SK-N-SH (cell line): ENCODE data around the gene SLC35B4. TPM values are rescaled to one million over a fixed set of nuclear protein-coding genes. Genes with fewer than 3 reads are reported as not detected.

Source experiments
- CTCF ChIA-PET: fragments of 300-600, 350-600 bp; formaldehyde crosslinking; extraction: SDS; loops from one replicate; lab custom pipeline; 2021; lab: Yijun Ruan, JAX
- POLR2A ChIA-PET: fragments of 350-600 bp; sonication (Branson Sonifier 250); formaldehyde crosslinking; extraction: SDS; loops from one replicate; lab custom pipeline; 2020; ENCODE audit warnings: antibody characterized with exemption, inconsistent platforms; lab: Yijun Ruan, JAX
- DNase-seq: peaks from one replicate; pipeline ENCODE4 v3.0.0; 2012
- H2AFZ ChIP-seq: fragments of 200-600 bp; sonication (generic); 2 replicates; pipeline ENCODE4 v1.8.1; 2016; ENCODE audit warnings: antibody characterized with exemption, mild to moderate bottlenecking, low read depth
- H3F3A ChIP-seq: fragments of 200-600 bp; sonication (generic); replicated peaks from 2 replicates; pipeline ENCODE3; 2016; ENCODE audit warnings: antibody characterized with exemption, mild to moderate bottlenecking; ENCODE audit not compliant: insufficient read depth
- H3K27ac ChIP-seq, 2 experiments: fragments of 200-500 bp in 1 of 2; fragments of 200-600 bp in 1 of 2; sonication (Bioruptor generic) in 1 of 2; sonication (generic), shearing (Covaris generic) in 1 of 2; 2 replicates each; pipeline versions ENCODE4 v1.5.1 to v1.6.1; 2014 to 2016; ENCODE audit warnings: low read depth in 2 of 2, inconsistent platforms in 1 of 2, low read length in 1 of 2, mild to moderate bottlenecking in 1 of 2, mixed read lengths in 1 of 2
- H3K27me3 ChIP-seq: fragments of 200-600 bp; sonication (generic), shearing (Covaris generic); 2 replicates; pipeline ENCODE4 v1.6.1; 2016; ENCODE audit warnings: mixed run types; ENCODE audit not compliant: insufficient read depth
- H3K36me3 ChIP-seq, 2 experiments: fragments of 200-500 bp in 1 of 2; fragments of 200-600 bp in 1 of 2; sonication (Bioruptor generic) in 1 of 2; sonication (generic) in 1 of 2; replicated peaks in 1 of 2; 2 replicates each; pipeline versions ENCODE3 to v1.5.1; 2014 to 2016; ENCODE audit warnings: low read length in 1 of 2, mild to moderate bottlenecking in 1 of 2; ENCODE audit not compliant: insufficient read depth in 2 of 2, control insufficient read depth in 1 of 2
- H3K4me1 ChIP-seq, 2 experiments: fragments of 200-500 bp in 1 of 2; fragments of 200-600 bp in 1 of 2; sonication (Bioruptor generic) in 1 of 2; sonication (generic), shearing (Covaris generic) in 1 of 2; 2 replicates each; pipeline versions ENCODE4 v1.5.1 to v1.6.1; 2014 to 2016; ENCODE audit warnings: low read depth in 1 of 2, low read length in 1 of 2, mixed run types in 1 of 2; ENCODE audit not compliant: insufficient read depth in 2 of 2, control insufficient read depth in 1 of 2
- H3K4me2 ChIP-seq: fragments of 200-600 bp; sonication (generic), shearing (Covaris generic); 2 replicates; pipeline ENCODE4 v1.6.1; 2017; ENCODE audit warnings: mixed run types
- H3K4me3 ChIP-seq, 2 experiments: fragments of 200-500 bp in 1 of 2; fragments of 200-600 bp in 1 of 2; sonication (Bioruptor generic) in 1 of 2; sonication (generic), shearing (Covaris generic) in 1 of 2; 2 replicates each; pipeline versions ENCODE4 v1.5.1 to v1.8.1; 2014 to 2016; ENCODE audit warnings: low read depth in 2 of 2, inconsistent platforms in 1 of 2, low read length in 1 of 2, mild to moderate bottlenecking in 1 of 2, mixed read lengths in 1 of 2, moderate library complexity in 1 of 2
- H3K79me2 ChIP-seq: fragments of 200-600 bp; sonication (generic); 2 replicates; pipeline ENCODE4 v1.8.1; 2017; ENCODE audit warnings: mild to moderate bottlenecking; ENCODE audit not compliant: insufficient read depth
- H3K9ac ChIP-seq: fragments of 200-600 bp; sonication (generic); 2 replicates; pipeline ENCODE4 v1.6.1; 2017; ENCODE audit warnings: mixed run types
- H3K9me2 ChIP-seq: fragments of 200-600 bp; sonication (generic); 2 replicates; pipeline ENCODE4 v1.6.1; 2017; ENCODE audit warnings: mixed run types
- H3K9me3 ChIP-seq: fragments of 200-600 bp; sonication (generic); 2 replicates; pipeline ENCODE4 v1.6.1; 2017; ENCODE audit warnings: mixed run types, mild to moderate bottlenecking, moderate library complexity
- H4K20me1 ChIP-seq: fragments of 200-600 bp; sonication (generic); 2 replicates; pipeline ENCODE4 v1.6.1; 2017; ENCODE audit warnings: mild to moderate bottlenecking, mixed run types; ENCODE audit not compliant: insufficient read depth
- ELF1 ChIP-seq: IDR thresholded peaks from 2 replicates; pipeline ENCODE4 v1.4.0; 2012
- IRF3 ChIP-seq: fragments of 150-350 bp; IDR thresholded peaks from 2 replicates; pipeline ENCODE4 v1.6.1; 2016; ENCODE audit warnings: mild to moderate bottlenecking, low read depth, low read length
- MXI1 ChIP-seq: IDR thresholded peaks from 2 replicates; pipeline ENCODE4 v1.6.1; 2012; ENCODE audit warnings: mild to moderate bottlenecking, low read depth, low read length, improper control_type of control experiment
- NFIC ChIP-seq: IDR thresholded peaks from 2 replicates; pipeline ENCODE4 v1.4.0; 2012; ENCODE audit warnings: borderline replicate concordance
- POLR2AphosphoS5 ChIP-seq: IDR thresholded peaks from 2 replicates; pipeline ENCODE4 v1.6.1; 2012; ENCODE audit warnings: low read depth, low read length
- RAD21 ChIP-seq: IDR thresholded peaks from 2 replicates; pipeline ENCODE4 v1.6.1; 2012; ENCODE audit warnings: mild to moderate bottlenecking, low read length
- RFX5 ChIP-seq: IDR thresholded peaks from 2 replicates; pipeline ENCODE4 v1.6.1; 2012; ENCODE audit warnings: mild to moderate bottlenecking, improper control_type of control experiment, low read length
- SIN3A ChIP-seq: IDR thresholded peaks from 2 replicates; pipeline ENCODE4 v1.6.1; 2012; ENCODE audit warnings: low read depth, mild to moderate bottlenecking, low read length, moderate library complexity, borderline replicate concordance
- SMC3 ChIP-seq: IDR thresholded peaks from 2 replicates; pipeline ENCODE4 v1.6.1; 2012; ENCODE audit warnings: low read depth, low read length, improper control_type of control experiment
- TCF12 ChIP-seq: IDR thresholded peaks from 2 replicates; pipeline ENCODE4 v1.4.0; 2012
- ZBTB33 ChIP-seq: IDR thresholded peaks from 2 replicates; pipeline ENCODE4 v1.4.0; 2012; ENCODE audit warnings: low read depth, borderline replicate concordance
- WGBS: methylation state at CpG from one replicate; pipeline ENCODE4 v1.1.6; 2017; ENCODE audit warnings: low lambda C conversion rate; 5-methylcytosine and 5-hydroxymethylcytosine counted together
- polyA plus RNA-seq, 3 experiments: library from polyadenylated mRNA; depleted of rRNA; stranded (reverse); fragments of >200 nt; gene quantifications; 2 replicates each; pipeline ENCODE4 v1.2.3, GENCODE V29; 2012
- TF ChIP-seq, protein P1 (sequence below): fragments of 150-350 bp; IDR thresholded peaks from 2 replicates; pipeline ENCODE4 v1.6.1; 2017; ENCODE audit warnings: antibody characterized with exemption, low read length, low read depth, borderline replicate concordance
- TF ChIP-seq, protein P2 (sequence below): fragments of 200-600 bp; sonication (generic); IDR thresholded peaks from 2 replicates; pipeline ENCODE4 v1.6.1; 2017; ENCODE audit warnings: antibody characterized with exemption, mild to moderate bottlenecking, moderate library complexity

SLC35B4 gene
- polyA plus RNA-seq, 1 of the 3 experiments (the other 2 are of a cell fraction): 19.3 TPM

- H3K27me3 ChIP-seq: peaks cover 11% of the 10 kb centered on the region; the same call in 1 of the 2 replicates
- H3K9ac ChIP-seq: no peak overlapping the region
- 43% methylated on average over 7 of the region's 7 CpGs for WGBS
- H3K36me3 ChIP-seq: no peaks in the 10 kb centered on the region
- DNase-seq: peak; percentile 47
- ChIA-PET CTCF (interaction anchor here (0.7 to 2.4 kb wide), 5 partner anchors 11 to 104 kb away, joined by 3 to 12 read pairs (median 3); partner anchors contain the start of gene SLC35B4), POLR2A (interaction anchor here (1.1 kb wide), 1 partner anchor 11 kb away, joined by 3 read pairs; the partner anchor contains the start of gene SLC35B4)
- no peak for TF ChIP-seq POLR2AphosphoS5
- TF ChIP-seq SMC3: peak; percentile 41; the same call in 1 of the 2 replicates
- TF ChIP-seq TCF12: no peak
- TF ChIP-seq NFIC: no peak
- TF ChIP-seq SIN3A: no peak
- TF ChIP-seq MXI1: no peak
- TF ChIP-seq ZBTB33: no peak
- 0 out of 2 replicates have a peak, but pooled peaks have one; percentile 51 for TF ChIP-seq ELF1
- peak; percentile 77 for TF ChIP-seq RAD21
- TF ChIP-seq, protein P1, sequence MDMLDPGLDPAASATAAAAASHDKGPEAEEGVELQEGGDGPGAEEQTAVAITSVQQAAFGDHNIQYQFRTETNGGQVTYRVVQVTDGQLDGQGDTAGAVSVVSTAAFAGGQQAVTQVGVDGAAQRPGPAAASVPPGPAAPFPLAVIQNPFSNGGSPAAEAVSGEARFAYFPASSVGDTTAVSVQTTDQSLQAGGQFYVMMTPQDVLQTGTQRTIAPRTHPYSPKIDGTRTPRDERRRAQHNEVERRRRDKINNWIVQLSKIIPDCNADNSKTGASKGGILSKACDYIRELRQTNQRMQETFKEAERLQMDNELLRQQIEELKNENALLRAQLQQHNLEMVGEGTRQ: no peak
- TF ChIP-seq RFX5: no peak
- TF ChIP-seq, protein P2, sequence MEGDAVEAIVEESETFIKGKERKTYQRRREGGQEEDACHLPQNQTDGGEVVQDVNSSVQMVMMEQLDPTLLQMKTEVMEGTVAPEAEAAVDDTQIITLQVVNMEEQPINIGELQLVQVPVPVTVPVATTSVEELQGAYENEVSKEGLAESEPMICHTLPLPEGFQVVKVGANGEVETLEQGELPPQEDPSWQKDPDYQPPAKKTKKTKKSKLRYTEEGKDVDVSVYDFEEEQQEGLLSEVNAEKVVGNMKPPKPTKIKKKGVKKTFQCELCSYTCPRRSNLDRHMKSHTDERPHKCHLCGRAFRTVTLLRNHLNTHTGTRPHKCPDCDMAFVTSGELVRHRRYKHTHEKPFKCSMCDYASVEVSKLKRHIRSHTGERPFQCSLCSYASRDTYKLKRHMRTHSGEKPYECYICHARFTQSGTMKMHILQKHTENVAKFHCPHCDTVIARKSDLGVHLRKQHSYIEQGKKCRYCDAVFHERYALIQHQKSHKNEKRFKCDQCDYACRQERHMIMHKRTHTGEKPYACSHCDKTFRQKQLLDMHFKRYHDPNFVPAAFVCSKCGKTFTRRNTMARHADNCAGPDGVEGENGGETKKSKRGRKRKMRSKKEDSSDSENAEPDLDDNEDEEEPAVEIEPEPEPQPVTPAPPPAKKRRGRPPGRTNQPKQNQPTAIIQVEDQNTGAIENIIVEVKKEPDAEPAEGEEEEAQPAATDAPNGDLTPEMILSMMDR: peak; percentile 66
- no peak for TF ChIP-seq IRF3
- no peaks in the 10 kb centered on the region for H3K9me2 ChIP-seq
- peaks cover 0 to 7% of the 10 kb centered on the region in 2 experiments; a peak in 2 of 4 replicates for H3K4me1 ChIP-seq
- no peaks in the 10 kb centered on the region for H3K79me2 ChIP-seq
- H3K4me3 ChIP-seq: no peak overlapping the region
- H3K27ac ChIP-seq: no peak overlapping the region
- no peaks in the 10 kb centered on the region for H4K20me1 ChIP-seq
- H2AFZ ChIP-seq: no peak overlapping the region
- H3K4me2 ChIP-seq: no peak overlapping the region
- H3F3A ChIP-seq: no peaks in the 10 kb centered on the region
- no peaks in the 10 kb centered on the region for H3K9me3 ChIP-seq
Measured at GRCh38 chr7:134327896-134328295, 11.2 kb upstream of the SLC35B4 start.
